SK-N-MC (cell line): ENCODE measurements around the gene CD101.

Experiments
- EZH2 ChIP-seq: fragments of 200-600 bp; sonication (generic); IDR thresholded peaks from one replicate; pipeline ENCODE4 v1.6.1; 2017; ENCODE audit warnings: antibody characterized with exemption
- FOXP2 ChIP-seq: optimal IDR thresholded peaks from 2 replicates; pipeline ENCODE3; 2011; ENCODE audit warnings: mild to moderate bottlenecking, moderate library complexity; ENCODE audit not compliant: insufficient read depth; ENCODE audit errors: extremely low read length, control extremely low read depth
- POLR2AphosphoS5 ChIP-seq: IDR thresholded peaks from 2 replicates; pipeline ENCODE4 v1.6.1; 2012; ENCODE audit warnings: mild to moderate bottlenecking, low read depth, low read length, borderline replicate concordance

DNA sequence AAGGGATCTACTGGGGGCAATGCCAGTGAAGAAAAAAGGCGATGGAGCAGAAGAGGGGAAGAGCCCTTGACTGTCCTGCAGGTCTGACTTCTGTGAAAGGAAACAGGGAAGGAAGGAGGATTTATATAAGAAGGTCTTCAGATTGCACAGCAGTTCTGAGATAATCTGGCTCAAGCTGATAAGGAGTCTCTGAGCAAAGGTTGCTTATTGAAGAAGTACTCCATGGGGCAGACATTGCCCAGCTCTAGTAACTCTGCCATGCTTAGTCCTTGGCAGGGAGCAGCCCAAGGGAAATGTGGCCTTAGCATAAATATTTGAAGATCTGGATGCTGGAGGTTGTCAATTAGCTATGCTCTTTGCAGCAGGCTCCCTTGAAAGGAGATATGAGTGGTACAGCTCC, 42.7 kb downstream of the CD101 start:
- TF ChIP-seq POLR2AphosphoS5 (no peak), EZH2 (no peak), FOXP2 (no peak)
